ENCODE measurements around the gene TNRC18. TPM values are rescaled to one million over a fixed set of nuclear protein-coding genes. Genes with fewer than 3 reads are reported as not detected.

TNRC18 gene
- total and polyA plus RNA-seq, 9 of the 15 experiments (the other 6 are each of a cell fraction or from before 2014, with no cell fraction given): 0.03 to 43.2 (median 18.0) TPM

GRCh38 chr7:5278766-5279165, 144.9 kb downstream of the TNRC18 start:
- DNase-seq (ENCODE audit: extremely low read depth in 1 of 4, low spot score in 3 of 4) (no peak), FAIRE-seq (no peak), ATAC-seq (no peak)
- Histone ChIP-seq H4K20me1 (replicated peaks; ENCODE audit: control insufficient read depth, insufficient read depth, low read length) (0 out of 2 replicates have a peak, but pooled peaks cover 7% of the 10 kb centered on the region), H3K9ac (ENCODE audit: insufficient read depth in 1 of 2, low read depth in 2 of 2, low read length in 2 of 2) (no peak overlapping the region), H3K4me1 (replicated peaks in 1 of 2; ENCODE audit: control insufficient read depth in 2 of 2, insufficient read depth in 2 of 2, low read length in 2 of 2) (peaks cover 0 to 22% of the 10 kb centered on the region in 2 experiments; a peak in 2 of 5 replicates), H3K9me3 (replicated peaks; ENCODE audit: control insufficient read depth, insufficient read depth, low read depth, low read length) (no peaks in the 10 kb centered on the region), H3K4me3 (no peak overlapping the region), H3K4me2 (ENCODE audit: insufficient read depth, low read length) (no peak overlapping the region), H3K27me3 (ENCODE audit: control insufficient read depth in 2 of 2, insufficient read depth in 2 of 2, low read length in 2 of 2) (peaks cover 12 to 36% of the 10 kb centered on the region in 2 experiments; a peak in 4 of 5 replicates), H3K27ac (ENCODE audit: extremely low read depth, low read depth, low read length) (no peak overlapping the region), H3K79me2 (ENCODE audit: control insufficient read depth, insufficient read depth, low read length) (no peaks in the 10 kb centered on the region), H3K36me3 (ENCODE audit: control insufficient read depth, insufficient read depth, low read length) (no peaks in the 10 kb centered on the region), H3K9me1 (ENCODE audit: control insufficient read depth, insufficient read depth, low read length) (no peaks in the 10 kb centered on the region), H2AFZ (ENCODE audit: low read depth, low read length) (no peak overlapping the region)
- ChIA-PET CTCF (ENCODE audit: low intra/inter-chr PET ratio) (no interaction called here), POLR2A (no interaction called here)
- in situ Hi-C loops (cut with MboI) (no loop called here), intact Hi-C loops (cut with micrococcal nuclease) (no loop called here)
- TF ChIP-seq MGA (IDR thresholded peaks at IDR 0.05): no peak
- TF ChIP-seq KDM2B (CRISPR knock-in tag; IDR thresholded peaks at IDR 0.05): no peak
- no peak for TF ChIP-seq FOS (IDR thresholded peaks at IDR 0.05; ENCODE audit: extremely low read depth, insufficient read length)
- BruUV-seq (replicated peaks): no TSS peak
- WGBS (ENCODE audit: insufficient coverage, low coverage, missing lambda C conversion rate): 29% methylated on average over 6 of the region's 7 CpGs
